Activated effector memory CD4-positive, alpha-beta T cell treated with Interleukin-2 at 50 U/mL for 16 hours (primary cell): ENCODE data around the gene RCE1.
"Not testable (repeated sequence)": the region's sequence is repeated elsewhere in the genome, so short reads cannot be mapped to it uniquely, and the experiment has no call there.

Experiments used
- DNase-seq: peaks from one replicate; pipeline ENCODE4 v3.0.0-alpha.2; 2020

RCE1 gene, protein sequence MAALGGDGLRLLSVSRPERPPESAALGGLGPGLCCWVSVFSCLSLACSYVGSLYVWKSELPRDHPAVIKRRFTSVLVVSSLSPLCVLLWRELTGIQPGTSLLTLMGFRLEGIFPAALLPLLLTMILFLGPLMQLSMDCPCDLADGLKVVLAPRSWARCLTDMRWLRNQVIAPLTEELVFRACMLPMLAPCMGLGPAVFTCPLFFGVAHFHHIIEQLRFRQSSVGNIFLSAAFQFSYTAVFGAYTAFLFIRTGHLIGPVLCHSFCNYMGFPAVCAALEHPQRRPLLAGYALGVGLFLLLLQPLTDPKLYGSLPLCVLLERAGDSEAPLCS

DNA sequence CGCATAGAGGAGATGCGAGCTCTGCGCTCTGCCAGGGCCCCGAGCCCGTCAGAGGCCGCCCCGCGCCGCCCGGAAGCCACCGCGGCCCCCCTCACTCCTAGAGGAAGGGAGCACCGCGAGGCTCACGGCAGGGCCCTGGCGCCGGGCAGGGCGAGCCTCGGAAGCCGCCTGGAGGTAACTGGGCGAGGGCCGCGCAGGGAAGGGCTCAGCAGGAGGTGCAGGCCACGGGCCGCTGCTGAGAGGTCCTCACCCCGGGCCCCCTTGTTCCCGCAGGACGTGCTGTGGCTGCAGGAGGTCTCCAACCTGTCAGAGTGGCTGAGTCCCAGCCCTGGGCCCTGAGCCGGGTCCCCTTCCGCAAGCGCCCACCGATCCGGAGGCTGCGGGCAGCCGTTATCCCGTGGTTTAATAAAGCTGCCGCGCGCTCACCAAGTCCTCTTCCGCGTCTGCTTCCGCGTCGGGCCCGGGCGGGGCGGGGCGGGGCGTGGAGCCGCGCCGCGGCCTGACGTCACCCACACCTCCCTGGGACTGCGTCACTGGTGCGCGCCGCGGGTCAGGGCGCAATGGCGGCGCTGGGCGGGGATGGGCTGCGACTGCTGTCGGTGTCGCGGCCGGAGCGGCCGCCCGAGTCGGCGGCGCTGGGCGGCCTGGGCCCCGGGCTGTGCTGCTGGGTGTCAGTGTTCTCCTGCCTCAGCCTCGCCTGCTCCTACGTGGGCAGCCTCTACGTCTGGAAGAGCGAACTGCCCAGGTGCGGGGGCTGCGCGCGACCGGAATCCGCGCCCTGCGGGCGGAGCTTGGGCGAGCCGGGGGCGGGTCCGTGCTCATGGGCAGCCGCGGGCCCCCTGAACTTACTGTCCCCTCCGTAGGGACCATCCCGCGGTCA lies at the start of gene RCE1:
TSS of gene RCE1 (plus strand) at position 546 of the 880 bp plus-strand sequence. CDS start at position 561, 15 bp downstream.
- DNase-seq, result peak; percentile 89

DNA sequence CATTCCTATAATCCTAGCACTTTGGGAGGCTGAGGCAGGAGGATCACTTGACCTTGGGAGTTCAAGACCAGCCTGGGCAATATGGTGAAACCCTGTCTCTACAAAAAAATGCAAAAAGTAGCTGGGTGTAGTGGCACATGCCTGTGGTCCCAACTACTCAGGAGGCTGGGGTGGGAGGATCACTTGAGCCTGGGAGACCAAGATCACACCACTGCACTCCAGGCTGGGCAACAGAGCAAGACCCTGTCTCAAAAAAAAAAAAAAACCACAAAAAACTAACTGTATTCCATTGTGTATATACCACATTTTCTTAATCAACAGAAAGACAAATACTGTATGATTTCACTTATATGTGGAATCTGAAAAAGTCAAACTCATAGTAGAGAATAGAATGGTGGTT lies 43.4 kb upstream of the RCE1 start:
- not testable (repeated sequence) for DNase-seq

DNA sequence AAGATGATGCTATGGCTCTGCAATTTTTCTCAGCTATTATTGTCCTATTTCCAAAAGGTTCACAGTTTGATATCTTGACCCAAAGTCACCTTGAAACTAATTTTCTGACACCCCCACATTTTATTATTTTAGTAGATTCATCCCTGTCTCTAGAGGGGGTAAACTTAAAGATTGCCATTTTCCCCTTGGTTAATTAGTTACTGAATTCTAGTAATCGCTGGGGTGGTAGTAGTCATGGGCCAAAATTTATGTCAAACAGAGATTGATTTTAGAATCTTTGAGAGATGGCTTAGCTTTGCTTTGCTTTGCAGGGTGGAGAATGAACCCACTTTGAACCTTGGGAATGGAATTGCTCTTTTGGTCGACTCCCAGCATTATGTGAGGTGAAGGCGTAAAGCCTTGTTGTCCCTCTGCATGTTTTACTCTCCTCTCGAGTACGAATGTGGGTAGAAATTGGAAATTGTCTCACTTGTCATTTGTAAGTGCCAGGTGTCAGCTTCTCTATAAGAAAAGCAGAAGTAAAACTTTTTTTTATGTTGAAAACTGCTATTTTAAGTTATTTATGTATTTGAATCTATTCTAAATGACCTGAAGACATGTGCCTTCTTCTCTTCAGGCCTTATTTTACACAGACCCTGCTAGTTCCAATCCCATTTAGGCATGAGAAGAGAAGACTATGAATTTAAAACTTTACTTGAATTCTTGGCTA lies 42.4 kb upstream of the RCE1 start:
- no peak for DNase-seq

DNA sequence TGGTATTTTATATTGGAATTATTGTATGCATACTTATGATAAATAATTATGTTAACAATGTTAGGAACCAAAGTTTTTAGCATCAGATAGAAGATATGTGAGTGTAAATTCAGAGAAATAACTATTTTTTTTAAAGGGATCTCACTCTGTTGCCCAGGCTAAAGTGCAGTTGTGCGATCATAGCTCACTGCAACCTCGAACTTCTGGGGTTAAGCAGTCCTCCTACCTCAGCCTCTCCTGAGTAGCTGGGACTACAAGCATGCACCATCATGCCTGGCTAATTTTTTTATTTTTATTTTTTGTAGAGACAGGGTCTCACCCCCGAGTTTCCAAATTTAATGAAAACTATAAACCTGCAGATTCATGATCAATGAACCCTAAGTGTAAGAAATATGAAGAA lies 33.6 kb upstream of the RCE1 start:
- DNase-seq, result no peak

DNA sequence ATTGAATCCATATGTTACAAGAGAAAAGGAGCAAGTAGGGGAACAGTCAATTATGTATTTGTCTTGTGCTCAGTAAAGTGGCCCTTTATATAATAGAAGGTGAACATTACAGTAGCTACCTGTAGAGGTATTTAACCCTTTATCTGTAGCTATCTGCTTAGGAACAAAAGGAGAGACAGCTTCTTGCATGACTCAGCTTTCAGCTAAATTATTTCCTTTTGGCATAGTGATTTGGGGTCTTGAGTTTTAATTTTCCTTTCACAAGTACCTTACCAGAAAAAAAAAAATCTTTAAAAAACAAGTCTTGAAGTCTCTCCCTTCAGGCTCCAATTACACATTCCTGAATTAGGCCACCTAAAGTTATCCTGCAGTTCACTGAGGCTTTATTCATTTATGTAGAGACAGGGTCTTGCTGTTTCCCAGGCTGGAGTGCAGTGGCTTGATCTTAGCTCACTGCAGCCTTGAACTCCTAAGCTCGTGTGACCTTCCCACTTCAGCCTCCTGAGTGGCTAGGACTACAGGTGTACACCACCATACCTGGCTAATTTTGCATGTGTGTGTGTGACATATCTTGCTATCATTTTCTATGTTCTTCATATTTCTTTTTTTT lies 32.6 kb upstream of the RCE1 start:
- no peak for DNase-seq

DNA sequence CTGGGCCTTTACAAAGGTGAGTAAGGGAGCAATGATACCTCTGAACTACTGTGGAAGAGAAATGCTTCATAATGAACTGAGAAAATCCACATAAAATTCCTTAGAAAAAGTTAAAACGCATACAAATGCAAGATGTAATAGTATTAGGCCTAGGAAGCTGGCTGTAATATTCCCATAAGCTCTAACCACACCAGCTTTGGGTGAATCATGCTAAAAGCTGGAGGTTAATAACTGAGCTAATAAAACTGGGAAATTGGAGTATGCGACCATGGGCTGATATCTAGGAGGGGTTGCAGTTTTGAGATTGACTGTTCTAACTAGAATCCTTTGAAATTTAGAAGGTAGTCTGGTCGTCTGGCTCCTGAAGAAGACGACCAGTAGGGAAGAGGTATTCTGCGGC lies 28.6 kb upstream of the RCE1 start:
- no peak for DNase-seq

DNA sequence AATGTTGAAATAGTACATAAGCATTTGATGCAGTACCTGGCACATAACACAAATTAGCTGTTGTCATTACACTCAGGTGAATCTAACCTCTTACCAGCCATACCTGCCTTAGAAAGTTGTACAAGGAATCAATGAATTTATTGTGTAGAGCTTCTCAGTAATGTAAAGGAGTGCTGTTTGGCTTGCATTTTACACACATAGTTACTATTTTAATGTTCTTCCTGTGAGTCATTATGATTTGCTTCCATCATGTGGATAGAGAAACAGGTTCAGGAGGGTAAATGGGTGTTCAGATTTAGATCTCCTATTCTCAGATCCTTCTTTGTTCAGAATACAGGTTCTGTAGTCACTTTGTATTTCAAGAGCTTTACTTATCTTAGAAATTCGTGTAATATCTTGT lies 27.6 kb upstream of the RCE1 start:
- no peak for DNase-seq

DNA sequence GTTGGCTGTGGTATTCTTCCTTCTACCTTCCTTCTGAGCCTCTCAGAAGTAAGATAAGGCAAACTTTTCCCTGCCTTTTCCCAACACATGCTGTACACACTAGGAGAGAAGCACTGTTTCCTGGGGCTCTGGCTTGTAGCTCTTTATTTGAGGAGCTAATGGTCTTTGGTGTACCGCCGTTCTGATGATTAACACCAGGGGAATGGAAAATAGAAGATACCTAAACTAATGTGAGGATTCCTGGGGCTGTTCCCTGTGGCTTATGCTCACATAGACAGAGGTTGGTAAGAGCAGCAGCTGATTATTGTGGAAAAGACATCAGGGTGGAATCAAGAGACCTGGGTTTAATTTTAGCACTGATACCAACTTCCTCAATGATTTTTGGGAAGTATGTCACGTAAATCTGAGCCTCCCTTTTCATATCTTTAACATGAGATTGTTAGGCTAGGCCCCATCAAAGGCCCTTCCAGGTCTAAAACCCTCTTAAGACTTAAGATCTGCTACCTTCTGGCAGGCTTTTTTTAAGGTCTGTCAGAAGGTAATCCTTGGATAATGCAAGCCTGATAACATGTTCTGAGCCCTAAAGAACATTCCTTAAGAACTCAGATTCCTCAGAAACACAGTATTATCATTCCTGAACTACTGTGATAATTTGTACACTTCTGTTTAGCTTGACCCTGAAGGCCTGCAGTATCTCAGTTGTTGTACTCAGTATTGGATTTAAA lies 24.8 kb upstream of the RCE1 start:
- DNase-seq, result no peak

DNA sequence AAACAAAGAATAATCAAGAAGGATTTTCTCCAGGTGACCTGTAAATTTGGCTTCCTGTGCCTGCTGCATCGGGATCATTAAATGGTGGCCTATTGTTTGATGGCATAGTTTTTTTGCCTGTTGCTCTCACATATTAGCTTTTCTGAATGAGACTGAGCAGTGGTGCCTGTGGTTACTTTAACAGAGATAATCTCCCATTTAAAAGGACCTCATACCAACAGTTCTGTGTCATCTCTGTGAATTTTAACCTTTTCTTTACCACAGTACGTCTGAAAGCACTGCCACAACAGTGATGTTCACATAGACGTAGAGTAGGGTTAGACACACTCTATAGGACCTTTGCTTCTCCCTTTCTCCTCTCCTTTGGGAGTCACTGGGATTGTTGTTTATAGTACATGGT lies 22.9 kb upstream of the RCE1 start:
- DNase-seq, result no peak

DNA sequence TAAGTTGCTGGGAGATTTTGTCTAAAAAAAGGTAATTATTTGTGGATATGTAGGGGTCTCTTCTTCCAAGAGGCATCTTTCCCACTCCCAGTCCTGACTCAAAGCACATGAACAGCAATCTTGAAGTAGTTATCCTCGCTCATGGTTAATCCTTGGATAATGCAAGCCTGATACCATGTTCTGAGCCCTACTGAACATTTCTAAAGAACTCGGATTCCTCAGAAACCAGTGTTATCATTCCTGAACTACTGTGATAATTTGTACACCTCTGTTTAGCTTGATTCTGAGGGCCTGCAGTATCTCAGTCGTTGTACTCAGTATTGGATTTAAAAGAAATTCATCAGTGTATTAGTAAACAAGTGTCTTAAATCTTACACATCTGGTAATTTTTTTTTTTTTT lies 22.3 kb upstream of the RCE1 start:
- no peak for DNase-seq

DNA sequence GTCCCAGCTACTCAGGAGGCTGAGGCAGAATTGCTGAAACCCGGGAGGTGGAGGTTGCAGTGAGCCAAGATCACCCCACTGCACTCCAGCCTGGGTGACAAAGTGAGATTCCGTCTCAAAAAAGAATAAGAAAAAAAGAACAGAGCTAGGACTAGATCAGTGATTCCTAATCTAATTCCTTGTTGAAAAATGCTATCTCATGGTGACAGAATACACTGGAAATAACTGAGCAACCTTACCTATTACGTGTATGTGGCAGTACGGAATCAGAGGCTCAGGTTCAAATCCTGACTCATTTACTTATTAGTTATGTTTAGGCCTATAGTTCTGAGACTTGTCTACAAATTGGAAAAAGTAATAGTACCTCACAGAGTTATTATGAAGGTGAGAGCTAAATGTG lies 19.5 kb upstream of the RCE1 start:
- no peak for DNase-seq

DNA sequence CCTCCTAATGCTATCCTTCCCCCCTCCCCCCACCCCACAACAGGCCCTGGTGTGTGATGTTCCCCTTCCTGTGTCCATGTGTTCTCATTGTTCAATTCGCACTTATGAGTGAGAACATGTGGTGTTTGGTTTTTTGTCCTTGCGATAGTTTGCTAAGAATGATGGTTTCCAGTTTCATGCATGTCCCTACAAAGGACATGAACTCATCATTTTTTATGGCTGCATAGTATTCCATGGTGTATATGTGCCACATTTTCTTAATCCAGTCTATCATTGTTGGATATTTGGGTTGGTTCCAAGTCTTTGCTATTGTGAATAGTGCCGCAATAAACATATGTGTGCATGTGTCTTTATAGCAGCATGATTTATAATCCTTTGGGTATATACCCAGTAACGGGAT lies 18.7 kb upstream of the RCE1 start:
- DNase-seq, result not testable (repeated sequence)

DNA sequence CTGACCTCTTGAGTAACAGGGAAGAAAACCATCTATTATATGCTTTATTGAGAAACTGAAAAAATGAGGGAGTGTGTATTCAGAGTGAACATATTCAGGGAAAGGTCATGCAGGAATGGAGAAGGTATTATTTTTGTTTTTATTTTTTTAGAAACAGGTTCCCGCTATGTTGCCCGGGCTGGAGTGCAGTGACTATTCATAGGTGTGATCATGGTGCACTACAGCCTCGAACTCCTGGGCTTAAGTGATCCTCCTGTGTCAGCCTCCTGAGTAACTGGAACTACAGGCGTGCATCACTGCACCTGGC lies 8.7 kb upstream of the RCE1 start:
- DNase-seq, result no peak

DNA sequence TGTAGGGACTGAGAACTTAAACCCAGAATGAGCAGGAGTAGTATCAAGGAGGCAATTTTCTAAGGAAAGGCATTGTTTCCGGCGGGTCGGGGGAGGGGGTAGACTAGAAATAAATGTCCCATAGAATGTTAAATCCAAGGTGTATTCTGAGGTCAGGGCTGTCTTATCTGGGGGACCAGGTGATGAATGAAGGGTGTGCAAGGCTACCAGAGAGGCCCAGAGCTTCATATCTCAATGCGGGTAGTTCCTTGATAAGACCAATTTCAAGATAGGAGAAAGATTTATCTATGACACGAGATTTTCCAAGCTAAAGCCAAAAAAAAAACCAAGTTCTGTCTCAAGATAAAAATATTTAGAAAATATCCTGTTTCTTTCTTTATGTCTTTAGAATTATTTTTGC lies 8.3 kb upstream of the RCE1 start:
- no peak for DNase-seq

DNA sequence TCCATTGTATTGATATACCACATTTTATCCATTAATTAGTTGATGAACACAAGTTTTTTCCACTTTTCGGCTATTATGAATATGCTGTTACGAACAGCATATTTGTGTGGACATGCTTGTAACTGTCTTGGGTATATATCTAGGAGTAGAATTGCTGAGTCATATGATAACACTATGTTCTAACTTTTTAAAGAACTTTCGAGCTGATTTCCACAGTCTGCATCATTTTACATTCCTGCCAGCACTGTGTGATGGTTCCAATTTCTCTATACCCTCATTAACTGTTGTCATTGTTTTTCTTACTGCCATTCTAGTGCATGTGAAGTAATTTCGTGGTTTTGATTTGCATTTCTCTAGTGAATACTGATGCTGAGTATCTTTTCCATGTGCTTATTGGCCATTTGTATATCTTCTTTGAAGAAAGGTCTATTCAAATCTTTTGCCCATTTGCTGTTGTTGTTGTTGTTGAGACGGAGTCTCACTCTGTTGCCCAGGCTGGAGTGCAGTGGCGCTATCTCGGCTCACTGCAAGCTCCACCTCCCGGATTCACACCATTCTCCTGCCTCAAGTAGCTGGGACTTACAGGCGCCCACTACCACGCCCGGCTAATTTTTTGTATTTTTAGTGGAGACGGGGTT lies 7.4 kb upstream of the RCE1 start:
- DNase-seq, result no peak

DNA sequence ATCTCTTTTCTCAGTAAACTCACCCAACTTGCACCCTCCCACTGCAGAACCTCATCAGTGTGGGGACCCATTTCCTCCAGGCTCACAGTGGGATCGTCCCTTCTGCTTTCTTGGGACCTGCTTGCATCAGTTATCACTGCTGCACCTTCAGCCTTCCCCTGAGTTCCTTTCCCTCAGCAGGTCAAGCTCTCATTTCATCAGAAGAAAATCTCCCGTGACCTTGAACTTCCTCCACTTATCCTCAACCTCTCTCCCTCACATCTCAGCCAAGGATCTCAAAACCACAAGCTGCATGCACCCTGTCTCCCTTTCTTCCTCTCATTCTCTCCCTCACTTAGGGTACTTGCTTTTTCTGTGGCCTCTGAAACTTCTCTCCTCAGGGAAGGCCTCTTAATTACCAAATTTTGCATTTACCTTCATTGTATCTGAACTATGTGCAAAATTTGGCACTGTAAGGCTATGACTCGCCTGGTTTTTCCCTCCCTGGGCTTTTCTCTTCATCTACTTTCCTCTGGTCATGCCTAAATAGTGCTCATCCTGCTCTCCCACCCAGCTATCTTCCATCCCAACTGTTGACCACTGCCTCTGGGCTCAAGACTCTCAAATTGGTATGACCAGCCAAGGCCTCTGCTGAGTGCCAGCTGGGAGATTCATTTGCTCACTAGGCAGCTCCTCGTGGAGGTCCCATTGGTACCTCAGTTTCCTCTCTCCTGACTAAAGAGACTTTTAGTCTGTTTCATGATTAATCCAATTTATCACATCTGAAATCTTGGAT lies 2.7 kb upstream of the RCE1 start:
- DNase-seq, result no peak

DNA sequence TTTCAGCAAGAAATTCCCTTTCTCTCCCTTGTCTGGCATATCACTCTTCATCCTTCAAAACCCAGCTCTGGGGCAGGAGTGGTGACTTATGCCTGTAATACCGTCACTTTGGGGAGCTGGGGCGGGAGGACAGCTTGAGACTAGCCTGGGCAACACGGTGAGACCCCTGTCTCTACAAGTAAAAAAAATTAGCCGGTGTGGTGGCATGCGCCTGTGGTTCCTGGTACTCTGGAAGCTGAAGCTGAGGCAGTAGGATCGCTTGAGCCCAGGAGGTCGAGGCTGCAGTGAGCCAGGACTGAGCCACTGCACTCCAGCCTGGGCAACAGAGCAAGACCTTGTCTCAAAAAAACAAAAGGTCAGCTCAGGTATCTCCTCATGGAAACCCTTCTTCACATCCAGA lies 1.4 kb upstream of the RCE1 start:
- no peak for DNase-seq

DNA sequence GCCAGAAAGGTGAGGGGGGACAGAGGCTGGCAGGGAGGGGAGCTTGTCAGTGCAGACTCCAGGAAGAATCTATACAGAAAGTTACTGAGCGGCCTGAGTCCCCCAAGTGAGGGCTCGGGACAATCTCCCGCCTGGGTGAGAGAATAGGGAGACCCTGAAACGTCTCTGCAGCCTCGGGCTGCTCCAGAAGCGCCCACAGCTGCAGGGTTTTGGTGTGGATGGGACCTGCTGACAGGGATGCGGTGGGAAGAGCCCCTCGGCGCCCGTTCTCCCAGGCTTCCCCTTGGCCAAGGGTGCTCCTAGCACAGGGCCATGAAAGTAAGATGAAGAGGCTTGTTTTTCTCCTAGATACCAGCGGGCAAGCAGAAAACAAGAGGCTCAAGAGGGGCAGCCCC lies 743 bp upstream of the RCE1 start:
- no peak for DNase-seq

DNA sequence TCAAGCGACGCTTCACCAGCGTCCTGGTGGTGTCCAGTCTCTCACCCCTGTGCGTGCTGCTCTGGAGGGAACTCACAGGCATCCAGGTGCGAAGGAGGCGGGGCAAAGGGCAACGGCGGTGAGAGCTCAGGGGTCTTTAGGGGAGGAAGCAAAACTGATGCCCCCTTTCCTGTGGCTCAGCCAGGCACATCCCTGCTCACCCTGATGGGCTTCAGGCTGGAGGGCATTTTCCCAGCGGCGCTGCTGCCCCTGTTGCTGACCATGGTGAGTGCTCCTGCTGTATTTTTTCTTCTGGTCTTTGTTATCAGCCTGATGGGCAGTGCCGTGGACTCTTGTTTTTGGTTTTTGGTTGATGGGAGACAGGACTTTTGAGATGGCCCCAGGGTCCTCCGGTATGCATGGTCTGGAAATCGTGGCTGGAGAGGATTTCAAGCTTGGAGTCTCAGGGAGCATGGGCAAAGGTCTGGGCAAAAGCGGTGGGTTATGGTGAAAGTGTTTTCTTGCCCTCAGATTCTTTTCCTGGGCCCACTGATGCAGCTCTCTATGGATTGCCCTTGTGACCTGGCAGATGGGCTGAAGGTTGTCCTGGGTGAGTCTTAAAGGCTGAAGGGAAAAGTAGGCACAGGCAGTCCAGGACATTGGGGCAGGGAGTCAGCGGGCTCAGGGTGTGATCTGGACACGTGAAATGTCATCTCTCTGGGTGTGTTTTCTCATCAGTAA lies 695 bp downstream of the RCE1 start:
- DNase-seq, result no peak

DNA sequence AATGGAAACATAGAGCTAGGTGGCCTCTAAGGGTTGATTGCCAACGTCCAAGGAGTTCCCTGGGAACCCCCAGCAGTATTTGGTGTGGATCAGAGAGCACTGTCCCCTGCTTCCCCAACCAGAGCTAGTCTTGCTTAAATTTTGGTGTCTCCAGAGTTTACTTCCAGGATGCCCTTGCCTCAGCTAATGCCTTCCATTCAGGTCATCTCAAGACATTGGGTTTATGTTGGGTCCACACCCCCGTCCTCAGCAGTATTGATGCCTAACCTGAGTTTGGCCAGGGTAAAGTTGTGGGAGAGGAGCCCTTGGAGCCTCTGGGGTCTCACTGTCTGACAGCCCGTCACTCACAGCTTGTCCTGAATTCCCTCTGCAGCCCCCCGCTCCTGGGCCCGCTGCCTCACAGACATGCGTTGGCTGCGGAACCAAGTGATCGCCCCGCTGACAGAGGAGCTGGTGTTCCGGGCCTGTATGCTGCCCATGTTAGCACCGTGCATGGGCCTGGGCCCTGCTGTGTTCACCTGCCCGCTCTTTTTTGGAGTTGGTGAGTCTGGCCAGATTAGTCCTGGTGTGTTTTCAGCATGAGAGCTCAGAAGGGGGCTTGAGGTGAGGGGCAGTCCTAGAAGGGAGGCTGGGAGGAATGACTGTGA lies 1.4 kb downstream of the RCE1 start:
- no peak for DNase-seq
